ENCODE data around the gene ITPK1.

ITPK1 gene

DNA sequence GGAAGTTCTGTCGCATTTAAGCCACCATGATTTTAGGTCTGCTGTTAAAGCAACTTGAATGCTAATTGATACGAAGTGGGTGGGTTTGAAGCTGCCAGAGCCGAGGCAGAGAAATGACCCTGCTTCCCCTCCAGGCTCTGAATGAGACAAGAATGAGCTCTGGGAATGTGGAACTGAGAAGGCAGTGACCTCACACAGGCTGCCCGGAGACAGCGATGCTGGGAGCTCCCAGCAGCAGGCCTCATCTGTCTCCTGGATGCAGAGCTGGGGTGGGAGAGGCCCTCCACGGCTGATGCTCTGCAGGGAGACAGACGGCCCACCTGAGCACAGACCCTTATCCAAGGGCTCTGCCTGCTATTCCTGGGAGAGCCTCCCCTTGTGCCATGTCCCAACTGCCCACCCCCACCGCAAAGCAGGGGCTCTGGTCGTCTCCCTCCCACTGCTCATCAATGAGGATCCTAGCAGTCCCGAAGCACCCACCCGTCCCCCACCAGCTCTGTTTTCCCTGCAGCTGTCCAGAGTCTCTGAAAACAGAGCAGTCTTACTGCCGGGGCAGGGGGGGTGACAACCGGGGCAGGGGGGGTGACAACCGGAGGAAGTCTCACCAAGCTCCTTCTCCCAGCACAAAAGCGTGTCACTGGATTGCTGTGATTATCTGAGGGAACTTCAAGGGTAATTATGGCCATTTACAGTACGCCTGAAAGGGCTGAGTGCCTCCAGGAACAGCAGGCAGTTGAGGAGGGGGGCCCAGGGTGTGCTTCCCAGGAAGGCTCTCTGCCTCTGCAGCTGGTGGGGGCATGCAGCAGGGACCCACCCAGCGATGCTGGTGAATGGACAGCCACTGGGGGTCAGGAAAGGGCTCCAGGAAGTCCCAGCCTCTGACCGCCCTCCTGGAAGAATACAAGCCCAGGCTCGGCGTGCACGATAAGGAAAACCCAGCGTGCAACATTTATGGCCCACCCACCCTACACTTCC, 125.0 kb downstream of the ITPK1 start:
- TF ChIP-seq TAF1 (IDR thresholded peaks at IDR 0.05; ENCODE audit: borderline replicate concordance, insufficient read depth, low read length) (no peak), POLR2AphosphoS5 (IDR thresholded peaks at IDR 0.05; ENCODE audit: low read depth, low read length) (no peak), FOXP2 (optimal IDR thresholded peaks at IDR 0.05; ENCODE audit: borderline replicate concordance, extremely low read depth, extremely low read length, insufficient read depth) (no peak), SIN3A (IDR thresholded peaks at IDR 0.05; ENCODE audit: borderline replicate concordance, insufficient read depth, low read length) (no peak)
- TF ChIP-seq, protein P1, sequence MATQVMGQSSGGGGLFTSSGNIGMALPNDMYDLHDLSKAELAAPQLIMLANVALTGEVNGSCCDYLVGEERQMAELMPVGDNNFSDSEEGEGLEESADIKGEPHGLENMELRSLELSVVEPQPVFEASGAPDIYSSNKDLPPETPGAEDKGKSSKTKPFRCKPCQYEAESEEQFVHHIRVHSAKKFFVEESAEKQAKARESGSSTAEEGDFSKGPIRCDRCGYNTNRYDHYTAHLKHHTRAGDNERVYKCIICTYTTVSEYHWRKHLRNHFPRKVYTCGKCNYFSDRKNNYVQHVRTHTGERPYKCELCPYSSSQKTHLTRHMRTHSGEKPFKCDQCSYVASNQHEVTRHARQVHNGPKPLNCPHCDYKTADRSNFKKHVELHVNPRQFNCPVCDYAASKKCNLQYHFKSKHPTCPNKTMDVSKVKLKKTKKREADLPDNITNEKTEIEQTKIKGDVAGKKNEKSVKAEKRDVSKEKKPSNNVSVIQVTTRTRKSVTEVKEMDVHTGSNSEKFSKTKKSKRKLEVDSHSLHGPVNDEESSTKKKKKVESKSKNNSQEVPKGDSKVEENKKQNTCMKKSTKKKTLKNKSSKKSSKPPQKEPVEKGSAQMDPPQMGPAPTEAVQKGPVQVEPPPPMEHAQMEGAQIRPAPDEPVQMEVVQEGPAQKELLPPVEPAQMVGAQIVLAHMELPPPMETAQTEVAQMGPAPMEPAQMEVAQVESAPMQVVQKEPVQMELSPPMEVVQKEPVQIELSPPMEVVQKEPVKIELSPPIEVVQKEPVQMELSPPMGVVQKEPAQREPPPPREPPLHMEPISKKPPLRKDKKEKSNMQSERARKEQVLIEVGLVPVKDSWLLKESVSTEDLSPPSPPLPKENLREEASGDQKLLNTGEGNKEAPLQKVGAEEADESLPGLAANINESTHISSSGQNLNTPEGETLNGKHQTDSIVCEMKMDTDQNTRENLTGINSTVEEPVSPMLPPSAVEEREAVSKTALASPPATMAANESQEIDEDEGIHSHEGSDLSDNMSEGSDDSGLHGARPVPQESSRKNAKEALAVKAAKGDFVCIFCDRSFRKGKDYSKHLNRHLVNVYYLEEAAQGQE (IDR thresholded peaks at IDR 0.05; ENCODE audit: insufficient read depth in 1 of 2, low read depth in 2 of 2, low read length in 2 of 2), result no peak

DNA sequence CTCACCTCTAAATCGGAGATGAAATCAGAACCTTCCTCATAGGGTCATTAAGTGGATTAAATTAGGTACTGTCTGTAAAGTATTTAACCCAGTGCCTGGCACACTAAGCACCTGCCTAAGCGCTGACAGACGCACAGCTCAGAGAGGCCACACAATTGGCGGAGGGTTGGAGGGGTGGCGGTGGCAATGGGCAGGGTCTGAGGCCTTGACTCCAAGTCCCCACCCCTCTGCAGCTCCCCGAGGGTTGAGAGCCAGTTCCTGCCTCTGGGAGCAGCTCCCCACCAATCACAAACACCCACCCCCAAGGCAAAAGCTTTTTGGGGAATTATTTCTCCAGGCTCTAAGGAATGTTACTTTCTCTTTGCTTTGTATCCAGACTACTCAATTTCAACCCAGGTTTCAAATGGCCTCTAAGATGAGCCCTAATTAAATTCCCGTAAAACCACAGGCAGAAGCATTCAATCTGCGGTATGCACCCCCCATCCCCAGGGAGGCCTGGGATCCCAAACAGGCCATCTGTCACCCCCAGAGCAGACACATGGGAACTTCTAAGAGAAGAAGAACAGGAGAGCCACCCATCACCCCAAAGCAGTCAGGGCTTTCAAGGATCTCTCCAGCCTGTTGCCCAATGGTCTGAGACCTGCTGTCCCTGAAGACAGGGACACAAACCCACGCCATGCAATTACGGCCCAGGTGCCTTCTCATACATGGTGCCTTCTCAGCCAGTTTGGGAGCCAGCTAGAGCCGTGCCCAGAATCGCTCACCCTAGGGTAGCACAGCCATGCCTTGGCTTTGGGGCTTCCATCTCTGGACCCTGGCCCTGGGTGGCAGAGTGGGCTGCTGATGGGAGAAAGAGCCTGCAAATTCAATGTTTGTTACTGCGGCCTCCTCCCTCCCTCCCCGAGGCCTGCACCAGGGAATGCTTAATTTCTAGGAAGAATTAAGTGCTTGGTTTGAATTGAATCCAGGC, 126.7 kb downstream of the ITPK1 start:
- TF ChIP-seq SIN3A (IDR thresholded peaks at IDR 0.05; ENCODE audit: borderline replicate concordance, insufficient read depth, low read length) (no peak), TAF1 (IDR thresholded peaks at IDR 0.05; ENCODE audit: borderline replicate concordance, insufficient read depth, low read length) (no peak), POLR2AphosphoS5 (IDR thresholded peaks at IDR 0.05; ENCODE audit: low read depth, low read length) (no peak), FOXP2 (optimal IDR thresholded peaks at IDR 0.05; ENCODE audit: borderline replicate concordance, extremely low read depth, extremely low read length, insufficient read depth) (no peak)
- TF ChIP-seq, protein P1 (IDR thresholded peaks at IDR 0.05; ENCODE audit: insufficient read depth in 1 of 2, low read depth in 2 of 2, low read length in 2 of 2), result no peak

DNA sequence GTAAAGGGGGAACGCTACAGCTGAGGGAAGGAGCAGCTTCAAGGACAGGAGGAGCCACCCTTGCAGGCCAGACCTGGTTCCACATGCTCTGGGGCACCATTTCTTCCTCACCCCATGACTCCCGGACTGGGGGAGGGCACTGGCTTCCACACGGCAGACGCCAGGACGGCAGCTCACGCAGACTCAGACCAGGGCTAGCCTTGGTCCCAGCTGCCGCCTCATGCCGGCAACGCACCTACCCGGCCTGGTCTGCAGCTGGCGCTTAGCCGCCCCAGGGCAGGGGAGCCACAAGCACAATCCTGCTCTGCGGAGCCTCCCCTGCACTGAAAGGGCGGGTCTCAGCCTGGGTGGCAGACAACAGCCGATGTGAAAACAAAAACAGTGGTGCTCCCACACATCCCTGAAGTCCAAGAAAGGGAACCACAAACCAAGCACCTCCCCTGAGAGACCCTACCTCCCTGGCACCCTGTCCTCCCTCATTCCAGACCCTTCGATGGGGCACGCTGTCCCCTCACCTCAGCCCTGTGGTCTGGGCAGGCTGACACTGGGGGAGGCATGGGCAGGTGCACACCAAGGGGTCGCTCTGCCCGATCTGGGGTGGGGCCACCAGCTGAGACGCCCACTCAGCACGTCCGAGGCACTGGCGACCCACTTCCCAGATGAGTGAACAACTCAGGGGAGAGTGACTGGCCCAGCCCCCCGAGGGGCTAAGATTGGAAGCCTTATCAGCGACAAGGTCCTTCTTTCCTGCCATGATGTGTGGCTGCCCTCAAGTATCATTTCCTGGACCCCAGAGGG, 127.8 kb downstream of the ITPK1 start:
- TF ChIP-seq, protein P1 (IDR thresholded peaks at IDR 0.05; ENCODE audit: insufficient read depth in 1 of 2, low read depth in 2 of 2, low read length in 2 of 2), result no peak
- no peak for TF ChIP-seq SIN3A (IDR thresholded peaks at IDR 0.05; ENCODE audit: borderline replicate concordance, insufficient read depth, low read length)
- TF ChIP-seq FOXP2 (optimal IDR thresholded peaks at IDR 0.05; ENCODE audit: borderline replicate concordance, extremely low read depth, extremely low read length, insufficient read depth), result no peak
- no peak for TF ChIP-seq POLR2AphosphoS5 (IDR thresholded peaks at IDR 0.05; ENCODE audit: low read depth, low read length)
- no peak for TF ChIP-seq TAF1 (IDR thresholded peaks at IDR 0.05; ENCODE audit: borderline replicate concordance, insufficient read depth, low read length)

DNA sequence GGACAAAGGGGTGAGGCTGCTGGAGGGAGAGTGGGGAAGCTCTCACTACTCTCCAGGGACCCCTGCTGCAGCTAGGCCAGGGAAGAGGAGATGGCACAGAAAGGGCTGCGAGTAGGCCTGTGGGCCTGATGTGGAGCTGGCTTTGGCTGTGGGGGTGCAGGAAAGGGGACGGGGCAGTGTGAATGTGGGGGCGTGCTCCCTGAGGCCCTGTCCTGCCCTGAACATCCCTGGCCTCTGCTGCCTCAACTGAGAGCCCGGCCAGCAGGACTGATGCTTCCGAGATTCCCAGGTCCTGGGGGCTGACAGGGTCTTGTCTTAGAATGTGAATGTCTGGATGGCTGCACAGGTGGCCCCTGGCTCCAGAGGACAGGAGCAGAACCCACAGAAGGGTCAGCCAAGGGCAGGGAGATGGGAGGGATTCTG, 128.6 kb downstream of the ITPK1 start:
- no peak for TF ChIP-seq TAF1 (IDR thresholded peaks at IDR 0.05; ENCODE audit: borderline replicate concordance, insufficient read depth, low read length)
- TF ChIP-seq, protein P1 (IDR thresholded peaks at IDR 0.05; ENCODE audit: insufficient read depth in 1 of 2, low read depth in 2 of 2, low read length in 2 of 2), result no peak
- no peak for TF ChIP-seq SIN3A (IDR thresholded peaks at IDR 0.05; ENCODE audit: borderline replicate concordance, insufficient read depth, low read length)
- no peak for TF ChIP-seq POLR2AphosphoS5 (IDR thresholded peaks at IDR 0.05; ENCODE audit: low read depth, low read length)
- TF ChIP-seq FOXP2 (optimal IDR thresholded peaks at IDR 0.05; ENCODE audit: borderline replicate concordance, extremely low read depth, extremely low read length, insufficient read depth), result no peak

All from PFSK-1 (cell line).